ENCODE results near the gene SIX2.

GRCh38 chr2:45044916-45045315, 35.7 kb upstream of the SIX2 start:
- TF ChIP-seq CTCF (IDR thresholded peaks at IDR 0.05) (no peak), EZH2 (IDR thresholded peaks at IDR 0.05; ENCODE audit: borderline replicate concordance, insufficient read depth, low read depth, low read length, poor library complexity, severe bottlenecking) (no peak)
